ES-I3 (cell line): ENCODE measurements around the gene ASPN.

Source experiments
- H3K36me3 ChIP-seq: 2 replicates; pipeline ENCODE4 v1.6.1; 2013; ENCODE audit warnings: mild to moderate bottlenecking, low read length, control low read depth, moderate library complexity; ENCODE audit not compliant: insufficient read depth
- H3K4me1 ChIP-seq: 2 replicates; pipeline ENCODE4 v1.6.1; 2013; ENCODE audit warnings: mild to moderate bottlenecking, control low read depth, low read length; ENCODE audit not compliant: insufficient read depth
- H3K9ac ChIP-seq: 2 replicates; pipeline ENCODE4 v1.6.1; 2013; ENCODE audit warnings: low read depth, mild to moderate bottlenecking, low read length, moderate library complexity
- H3K9me3 ChIP-seq: 2 replicates; pipeline ENCODE4 v1.6.1; 2013; ENCODE audit warnings: mild to moderate bottlenecking, low read length, moderate library complexity; ENCODE audit not compliant: control insufficient read depth, insufficient read depth

Gene ASPN

DNA sequence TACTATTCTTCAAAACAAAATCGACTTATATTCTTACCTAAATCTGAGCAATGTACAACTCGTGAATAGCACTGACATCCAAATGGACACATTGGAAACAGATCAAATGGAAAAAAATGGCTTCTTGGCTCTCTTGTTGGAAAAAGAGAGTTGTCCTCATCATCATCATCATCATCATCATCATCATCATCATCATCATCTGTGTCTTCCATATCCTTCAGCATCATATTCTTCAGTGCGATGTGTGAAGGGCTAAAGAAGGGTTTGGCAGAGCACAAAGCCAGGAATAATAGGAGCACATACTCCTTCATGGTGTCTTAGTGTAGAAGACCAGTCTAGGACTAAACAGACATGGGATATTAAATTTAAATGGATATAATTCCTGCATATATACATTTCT lies 7.7 kb downstream of the ASPN start:
- H3K9ac ChIP-seq, result no peak overlapping the region
- H3K4me1 ChIP-seq, result peaks cover 1% of the 10 kb centered on the region; the same call in 1 of the 2 replicates
- H3K9me3 ChIP-seq, result no peaks in the 10 kb centered on the region
- H3K36me3 ChIP-seq, result no peaks in the 10 kb centered on the region

DNA sequence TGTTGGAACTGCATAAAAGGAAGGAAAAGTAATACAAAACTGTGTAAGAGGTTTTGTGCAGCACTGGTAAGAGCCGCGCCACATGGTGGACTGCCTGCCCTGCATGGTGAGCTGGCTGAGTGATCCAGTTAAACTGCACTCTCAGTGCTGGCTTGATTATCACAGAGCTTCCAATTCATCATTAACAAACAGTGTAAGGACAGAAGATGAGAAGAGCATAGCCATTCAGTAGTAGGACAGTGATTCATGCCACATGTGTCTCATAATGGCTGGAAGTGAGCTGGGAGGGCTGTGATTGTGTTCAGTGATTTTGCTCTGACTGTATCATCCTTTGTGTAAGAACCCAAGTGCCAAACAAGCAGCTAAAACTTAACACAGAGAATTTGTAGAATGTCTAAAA lies 14.1 kb downstream of the ASPN start:
- Histone ChIP-seq H3K9ac (no peak overlapping the region), H3K36me3 (no peaks in the 10 kb centered on the region), H3K9me3 (no peaks in the 10 kb centered on the region), H3K4me1 (no peaks in the 10 kb centered on the region)

DNA sequence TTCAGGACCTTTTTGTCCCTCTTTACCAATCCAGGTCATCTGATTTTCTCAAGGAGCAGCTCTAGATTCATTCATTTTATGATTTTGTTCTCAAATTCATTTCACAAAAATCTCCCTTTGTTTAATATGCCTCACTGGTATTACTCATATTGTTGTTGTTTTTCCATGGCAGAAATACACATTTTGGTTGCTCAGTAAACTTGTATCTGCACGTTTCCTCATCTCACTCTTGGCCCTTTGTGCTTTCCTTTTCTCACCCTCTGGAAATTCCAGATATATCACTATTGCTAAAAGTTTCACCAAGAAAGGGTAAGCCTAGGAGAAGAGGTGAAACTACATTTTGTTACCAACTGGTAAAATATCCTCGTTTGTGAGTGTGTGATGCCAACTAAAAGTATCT lies 14.8 kb downstream of the ASPN start:
- H3K9me3 ChIP-seq, result no peaks in the 10 kb centered on the region
- H3K9ac ChIP-seq, result no peak overlapping the region
- H3K4me1 ChIP-seq, result no peaks in the 10 kb centered on the region
- no peaks in the 10 kb centered on the region for H3K36me3 ChIP-seq

DNA sequence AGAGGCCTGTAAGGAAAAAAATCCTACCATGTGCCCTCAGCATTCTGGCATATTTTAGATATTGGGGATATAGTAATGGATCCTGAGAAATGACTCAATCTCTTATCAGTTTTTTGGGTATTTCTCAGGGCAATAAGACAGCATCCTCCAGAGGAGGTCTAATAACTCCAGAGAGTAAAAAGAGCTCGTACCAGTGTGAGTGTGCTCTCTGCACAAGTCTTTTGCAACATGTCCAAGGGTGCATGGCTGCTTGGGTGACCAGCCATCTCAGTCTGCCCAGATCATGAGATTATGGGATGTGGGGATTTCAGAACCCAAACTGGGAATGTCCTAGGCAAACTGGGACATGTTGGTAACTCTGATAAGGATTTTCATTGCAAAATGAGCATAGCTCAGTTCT lies 15.3 kb downstream of the ASPN start:
- Histone ChIP-seq H3K36me3 (no peaks in the 10 kb centered on the region), H3K9me3 (no peaks in the 10 kb centered on the region), H3K4me1 (no peaks in the 10 kb centered on the region), H3K9ac (no peak overlapping the region)

DNA sequence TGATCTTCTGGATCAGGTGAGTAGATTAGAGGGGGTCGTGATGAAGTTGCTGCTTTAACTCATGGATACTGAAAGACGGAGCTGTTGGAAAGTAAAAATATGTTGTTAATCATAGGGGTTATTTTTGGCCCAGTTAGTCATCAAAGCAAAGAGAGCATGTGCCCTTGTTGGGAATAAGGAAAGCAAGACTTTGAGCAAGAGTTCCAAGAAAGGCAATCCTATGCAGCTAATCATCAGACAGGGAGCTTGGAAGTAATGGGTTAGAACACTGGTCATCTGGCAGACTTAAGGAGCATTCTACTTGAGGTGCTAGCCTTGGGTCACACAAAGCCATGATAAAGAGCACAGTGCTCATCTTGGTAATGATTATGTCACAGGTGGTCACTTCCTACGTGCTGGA lies 18.3 kb downstream of the ASPN start:
- no peaks in the 10 kb centered on the region for H3K9me3 ChIP-seq
- no peak overlapping the region for H3K9ac ChIP-seq
- no peaks in the 10 kb centered on the region for H3K36me3 ChIP-seq
- no peaks in the 10 kb centered on the region for H3K4me1 ChIP-seq

DNA sequence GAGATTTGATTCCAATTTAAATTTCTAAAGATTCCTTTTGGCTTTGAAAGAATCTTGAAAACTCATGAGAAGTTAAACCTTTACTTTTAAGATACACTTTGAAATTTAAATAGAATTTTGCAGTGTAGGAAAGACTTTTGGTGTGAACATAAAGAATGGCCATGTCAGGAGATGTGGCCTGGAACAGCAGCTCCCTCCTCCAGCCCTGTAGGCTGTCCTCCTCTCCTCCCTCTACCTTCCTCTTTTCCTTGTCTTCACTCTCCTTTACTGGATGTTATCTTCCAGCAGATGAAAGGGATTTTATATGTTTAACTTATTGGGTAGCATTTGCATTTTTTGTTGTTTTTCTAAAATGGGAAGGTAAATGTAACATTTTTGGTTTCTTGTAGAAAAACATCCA lies 18.9 kb downstream of the ASPN start:
- Histone ChIP-seq H3K4me1 (no peaks in the 10 kb centered on the region), H3K9ac (no peak overlapping the region), H3K9me3 (no peaks in the 10 kb centered on the region), H3K36me3 (no peaks in the 10 kb centered on the region)

DNA sequence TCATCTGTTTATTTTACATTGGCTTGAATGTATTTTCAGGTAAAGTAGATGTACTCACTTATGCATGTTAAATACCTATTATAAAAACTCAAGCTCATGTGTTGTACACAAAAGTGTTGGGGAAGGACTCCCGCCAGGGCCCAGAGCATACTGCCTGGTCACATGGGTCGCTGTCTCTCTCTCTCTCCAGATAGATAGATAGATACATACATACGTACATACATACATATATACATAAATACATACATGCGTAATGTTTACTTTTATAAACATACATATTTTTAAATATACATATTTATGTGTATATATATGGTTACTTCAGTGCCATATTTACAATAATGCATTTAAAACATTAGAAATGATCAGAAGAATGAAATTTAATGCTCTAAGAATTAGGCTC lies 24.7 kb downstream of the ASPN start:
- H3K36me3 ChIP-seq, result no peaks in the 10 kb centered on the region
- H3K9me3 ChIP-seq, result no peaks in the 10 kb centered on the region
- H3K9ac ChIP-seq, result no peak overlapping the region
- H3K4me1 ChIP-seq, result no peaks in the 10 kb centered on the region

DNA sequence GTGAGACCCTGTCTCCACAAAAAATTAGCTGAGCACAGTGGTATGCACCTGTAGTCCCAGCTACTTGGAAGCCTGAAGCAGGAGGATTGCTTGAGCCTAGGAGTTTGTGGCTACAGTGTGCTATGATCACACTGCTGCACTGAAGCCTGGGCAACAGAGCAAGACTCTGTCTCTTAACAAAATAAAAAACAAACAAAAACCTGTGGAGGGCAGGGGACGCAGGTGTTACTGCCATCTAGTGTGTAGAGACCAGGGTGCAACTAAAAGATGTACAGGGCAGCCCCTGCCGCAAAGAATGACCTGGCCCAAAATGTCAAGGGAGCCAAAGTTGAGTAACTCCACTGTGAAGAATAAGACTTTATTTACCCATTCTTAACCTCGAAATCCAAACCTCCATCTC lies 27.1 kb downstream of the ASPN start:
- Histone ChIP-seq H3K9ac (no peak overlapping the region), H3K9me3 (no peaks in the 10 kb centered on the region), H3K36me3 (no peaks in the 10 kb centered on the region), H3K4me1 (no peaks in the 10 kb centered on the region)

DNA sequence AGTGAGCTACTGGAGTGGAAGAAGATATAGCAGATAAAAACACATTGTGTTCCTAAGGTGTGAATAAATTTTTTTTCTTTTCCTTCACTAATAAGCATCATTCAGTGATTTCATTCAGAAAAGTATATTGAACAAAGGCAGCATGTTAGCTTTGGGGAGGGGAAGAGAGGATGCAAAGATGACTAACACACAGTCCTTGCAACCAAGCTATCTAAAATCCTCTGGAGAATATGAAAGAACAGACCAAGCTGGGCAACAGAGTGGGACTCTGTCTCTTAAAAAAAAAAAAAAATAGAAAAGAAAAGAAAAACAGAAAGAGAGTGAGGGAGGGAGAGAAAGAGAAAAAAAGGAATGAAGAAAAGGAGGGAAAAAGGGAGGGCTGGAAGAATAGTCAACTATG lies 35.8 kb downstream of the ASPN start:
- no peaks in the 10 kb centered on the region for H3K36me3 ChIP-seq
- H3K4me1 ChIP-seq, result peaks cover 8% of the 10 kb centered on the region; the same call in 1 of the 2 replicates
- no peaks in the 10 kb centered on the region for H3K9me3 ChIP-seq
- H3K9ac ChIP-seq, result no peak overlapping the region

DNA sequence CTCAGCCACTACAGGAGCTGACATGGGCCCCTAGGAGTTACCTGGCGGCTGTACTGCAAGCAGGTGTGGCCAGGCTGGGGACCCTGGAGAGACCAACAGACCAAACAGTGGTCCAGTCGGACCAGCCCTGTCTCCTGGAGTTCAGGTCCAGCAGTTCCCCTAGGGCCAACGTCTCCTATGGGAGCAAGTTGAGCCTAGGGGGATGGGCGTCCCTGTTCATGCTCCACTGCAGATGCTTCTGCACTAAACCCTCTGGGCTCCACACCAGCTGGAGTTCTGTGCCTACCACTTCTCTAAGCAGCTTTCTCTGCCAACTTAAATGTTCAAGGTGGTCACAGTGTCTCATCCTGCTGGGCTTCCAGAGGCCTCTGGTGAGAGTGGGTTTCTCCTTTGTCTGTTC lies 37.5 kb downstream of the ASPN start:
- H3K36me3 ChIP-seq, result no peaks in the 10 kb centered on the region
- no peaks in the 10 kb centered on the region for H3K9me3 ChIP-seq
- H3K4me1 ChIP-seq, result peaks cover 8% of the 10 kb centered on the region; the same call in 1 of the 2 replicates
- H3K9ac ChIP-seq, result no peak overlapping the region

DNA sequence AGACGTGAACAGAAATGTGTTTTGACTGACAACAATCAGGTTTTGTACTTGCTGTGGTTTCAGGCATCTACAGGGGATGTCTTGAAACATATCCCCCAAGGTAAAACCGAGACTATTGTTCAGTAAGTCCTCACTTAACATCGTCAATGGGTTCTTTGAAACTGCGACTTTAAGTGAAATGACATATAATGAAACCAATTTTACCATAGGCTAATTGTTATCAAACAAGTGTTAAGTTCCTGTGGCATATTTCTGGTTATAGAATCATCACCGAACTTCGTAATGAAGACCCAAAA lies 41.6 kb downstream of the ASPN start:
- no peaks in the 10 kb centered on the region for H3K9me3 ChIP-seq
- H3K4me1 ChIP-seq, result no peaks in the 10 kb centered on the region
- no peaks in the 10 kb centered on the region for H3K36me3 ChIP-seq
- no peak overlapping the region for H3K9ac ChIP-seq

DNA sequence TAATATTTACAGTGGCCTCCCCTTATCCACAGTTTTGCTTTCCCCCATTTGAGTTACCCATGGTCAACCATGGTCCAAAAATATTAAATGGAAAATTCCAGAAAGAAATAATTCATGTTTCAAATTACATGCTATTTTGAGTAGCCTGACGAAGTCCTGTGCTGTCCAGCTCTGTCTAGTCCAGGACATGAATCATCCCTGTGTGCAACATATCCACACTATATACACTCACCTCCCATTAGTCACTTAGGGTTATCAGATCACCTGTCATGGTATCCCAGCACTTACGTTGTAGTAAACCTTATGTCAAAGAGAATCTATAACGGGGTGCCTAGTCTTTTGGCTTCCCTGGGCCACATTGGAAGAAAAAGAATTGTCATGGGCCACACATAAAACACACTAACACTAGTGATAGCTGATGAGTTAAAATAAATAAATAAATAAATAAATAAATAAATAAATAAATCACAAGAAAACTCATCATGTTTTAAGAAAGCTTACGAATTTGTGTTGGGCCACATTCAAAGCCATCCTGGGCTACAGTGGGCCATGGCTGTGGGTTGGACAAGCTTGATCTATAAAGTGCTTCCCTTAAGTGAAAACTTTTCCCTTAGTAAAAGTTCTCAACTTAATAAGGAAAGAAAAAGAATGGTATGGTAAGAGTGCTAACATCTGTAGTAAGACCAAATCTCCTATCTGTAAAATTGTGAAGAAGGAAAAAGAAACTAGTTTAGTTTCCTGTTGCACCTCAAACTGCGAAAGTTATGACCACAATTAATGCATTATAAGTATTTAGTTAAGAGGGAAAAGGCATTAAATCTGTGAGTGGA lies 42.2 kb downstream of the ASPN start:
- no peaks in the 10 kb centered on the region for H3K4me1 ChIP-seq
- H3K9ac ChIP-seq, result no peak overlapping the region

DNA sequence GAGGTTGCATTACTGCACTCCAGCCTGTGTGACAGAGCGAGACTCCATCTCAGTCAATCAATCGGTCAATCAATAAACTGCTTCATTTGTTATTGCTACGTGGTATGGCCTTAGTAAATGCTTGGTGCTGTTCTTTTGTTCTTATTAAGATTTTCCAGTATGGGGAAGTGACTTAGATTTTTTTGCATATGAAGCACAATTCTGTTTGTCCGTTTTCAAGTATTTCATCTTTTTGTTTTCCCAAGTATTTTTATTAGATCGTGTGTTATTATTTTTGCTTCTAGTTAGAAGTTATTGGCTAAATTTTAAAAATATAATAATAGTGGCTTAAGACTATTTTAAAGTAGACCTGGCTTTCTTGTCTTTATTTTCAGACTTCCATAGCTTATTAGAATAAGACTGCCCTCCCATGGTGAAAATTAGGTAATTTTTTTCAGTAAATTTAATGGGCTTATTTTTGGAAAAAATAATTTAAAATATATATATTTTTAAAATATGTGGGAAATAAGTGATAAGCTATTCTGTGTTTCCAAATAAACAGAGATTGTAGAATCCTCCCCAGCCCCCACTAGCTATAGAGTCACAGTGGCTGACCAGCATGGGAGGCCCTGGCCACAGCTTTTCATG lies 43.3 kb downstream of the ASPN start:
- Histone ChIP-seq H3K9me3 (no peaks in the 10 kb centered on the region), H3K36me3 (no peaks in the 10 kb centered on the region), H3K4me1 (no peaks in the 10 kb centered on the region), H3K9ac (no peak overlapping the region)

More for the DNA sequence above, 42.2 kb downstream of the ASPN start:
- Histone ChIP-seq H3K36me3 (no peaks in the 10 kb centered on the region), H3K9me3 (no peaks in the 10 kb centered on the region)

DNA sequence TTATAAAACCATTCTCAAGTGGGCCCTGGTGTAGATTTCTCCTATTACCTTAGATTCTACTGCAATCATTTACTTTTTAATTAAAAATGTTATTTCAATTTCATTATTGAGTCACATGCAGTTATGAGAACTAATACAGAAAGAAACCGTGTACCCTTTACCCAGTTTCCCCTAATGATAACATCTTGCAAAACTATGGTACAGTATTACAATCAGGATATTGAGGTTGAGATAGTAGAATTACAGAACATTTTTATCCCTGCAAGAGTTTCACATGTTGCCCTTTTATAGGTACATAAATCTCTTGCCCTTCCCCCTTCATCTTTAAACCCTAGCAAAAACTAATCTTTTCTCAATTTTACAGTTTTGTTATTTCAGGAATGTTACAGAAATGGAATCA lies 47.0 kb downstream of the ASPN start:
- H3K4me1 ChIP-seq, result no peaks in the 10 kb centered on the region
- H3K36me3 ChIP-seq, result no peaks in the 10 kb centered on the region
- H3K9me3 ChIP-seq, result no peaks in the 10 kb centered on the region
- no peak overlapping the region for H3K9ac ChIP-seq

DNA sequence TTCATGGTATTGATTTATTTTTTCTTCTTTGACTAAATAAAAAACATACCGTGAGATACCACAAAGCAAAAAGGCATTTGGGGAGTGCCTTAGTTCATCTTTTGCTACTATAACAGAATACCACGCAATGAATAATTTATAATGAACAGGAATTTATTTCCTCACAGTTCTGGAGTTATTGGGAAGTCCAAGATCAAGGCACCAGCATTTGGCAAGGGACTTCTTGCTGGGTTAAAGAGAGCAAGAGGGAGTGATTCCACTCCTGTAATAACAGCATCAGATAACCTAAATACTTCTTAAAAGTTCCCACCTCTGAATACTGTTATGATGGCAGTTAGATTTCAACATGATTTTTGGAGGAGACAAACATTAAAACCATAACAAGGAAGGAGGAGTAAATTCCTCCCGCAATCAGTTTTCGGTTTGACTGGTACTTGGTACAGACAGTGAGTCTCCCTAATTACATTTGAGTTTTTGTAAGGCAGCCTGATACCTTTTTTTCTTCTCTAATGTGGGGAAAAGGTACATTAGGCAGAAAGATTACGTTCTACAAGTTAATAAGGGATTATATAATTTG lies 49.2 kb downstream of the ASPN start:
- H3K36me3 ChIP-seq, result no peaks in the 10 kb centered on the region
- H3K4me1 ChIP-seq, result no peaks in the 10 kb centered on the region
- H3K9ac ChIP-seq, result no peak overlapping the region
- no peaks in the 10 kb centered on the region for H3K9me3 ChIP-seq
